ENCODE results near the gene WDR18. TPM values are rescaled to one million over a fixed set of nuclear protein-coding genes. Genes with fewer than 3 reads are reported as not detected.
"Not testable (repeated sequence)": the region's sequence is repeated elsewhere in the genome, so short reads cannot be mapped to it uniquely, and the experiment has no call there.

The WDR18 gene
- total and polyA plus RNA-seq, 2 donors from 2014 or later: 40.3 to 77.2 TPM

- Histone ChIP-seq H3K36me3 (ENCODE audit: control insufficient read depth in 2 of 3, insufficient read depth in 3 of 3, low read length in 3 of 3) (no peaks in the 10 kb centered on the region), H3K4me1 (ENCODE audit: control insufficient read depth in 2 of 3, insufficient read depth in 2 of 3, low read depth in 1 of 3, low read length in 3 of 3) (peaks cover 0 to 46% (median 8%) of the 10 kb centered on the region in 3 donors), H3K27me3 (ENCODE audit: control insufficient read depth, insufficient read depth, low read length) (no peaks in the 10 kb centered on the region), H3K27ac (ENCODE audit: low read depth in 2 of 2, low read length in 2 of 2) (peak overlapping the region; percentile 51 to 98), H3K9ac (ENCODE audit: low read length in 3 of 3) (peak overlapping the region; percentile 36 to 84 (median 78)), H3K9me3 (ENCODE audit: control insufficient read depth in 2 of 3, insufficient read depth in 1 of 3, low read length in 3 of 3) (no peaks in the 10 kb centered on the region), H3K4me3 (ENCODE audit: low read length in 3 of 3) (peak overlapping the region; percentile 64 to 84 (median 80))
- intact Hi-C loops (cut with DNase I): no loop called here
- FAIRE-seq (no peak), DNase-seq (peak in 2 of 5 donors; percentile 90 to 91)
- TF ChIP-seq CTCF (IDR thresholded peaks at IDR 0.05; ENCODE audit: borderline replicate concordance, extremely low read depth, insufficient read depth): no peak
These were observed 36.1 kb downstream of the WDR18 start for GRCh38 chr19:1019980-1020867.

GRCh38 chr19:1020868-1021425 lies 36.8 kb downstream of the WDR18 start, which contains the start of gene TMEM259:
TMEM259 (minus strand) TSS chr19:1021123; CDS start chr19:1020996, 127 bp downstream.
- intact Hi-C loops (cut with DNase I): no loop called here
- FAIRE-seq: no peak
- H3K4me1 ChIP-seq (ENCODE audit: control insufficient read depth in 2 of 3, insufficient read depth in 2 of 3, low read depth in 1 of 3, low read length in 3 of 3): peaks cover 0 to 39% (median 8%) of the 10 kb centered on the region in 3 donors

DNA sequence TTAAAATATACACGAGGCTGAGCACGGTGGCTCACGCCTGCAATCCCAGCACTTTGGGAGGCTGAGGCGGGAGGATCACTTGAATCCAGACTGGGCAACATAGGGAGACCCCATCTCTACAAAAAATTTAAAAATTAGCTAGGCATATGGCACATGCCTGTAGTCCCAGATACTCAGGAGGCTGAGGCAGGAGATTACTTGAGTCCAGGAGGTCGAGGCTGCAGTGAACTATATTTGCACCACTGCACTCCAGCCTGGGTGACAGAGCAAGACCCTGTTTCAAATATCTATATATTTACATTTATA lies 39.7 kb downstream of the WDR18 start:
- FAIRE-seq; H3K9me3 ChIP-seq (ENCODE audit: control insufficient read depth in 2 of 3, insufficient read depth in 1 of 3, low read length in 3 of 3); H3K36me3 ChIP-seq (ENCODE audit: control insufficient read depth in 2 of 3, insufficient read depth in 3 of 3, low read length in 3 of 3); H3K27ac ChIP-seq (ENCODE audit: low read depth in 2 of 2, low read length in 2 of 2); H3K4me3 ChIP-seq (ENCODE audit: low read length in 3 of 3); H3K27me3 ChIP-seq (ENCODE audit: control insufficient read depth, insufficient read depth, low read length); H3K9ac ChIP-seq (ENCODE audit: low read length in 3 of 3); intact Hi-C loops (cut with DNase I); DNase-seq: not testable (repeated sequence)
- peaks cover 0 to 20% (median 8%) of the 10 kb centered on the region in 3 donors for H3K4me1 ChIP-seq (ENCODE audit: control insufficient read depth in 2 of 3, insufficient read depth in 2 of 3, low read depth in 1 of 3, low read length in 3 of 3)

More at GRCh38 chr19:1020868-1021425, 36.8 kb downstream of the WDR18 start, which contains the start of gene TMEM259:
- H3K9ac ChIP-seq (ENCODE audit: low read length in 3 of 3): peak within 1 kb of the TSS; percentile 56 to 84 (median 78)
- TF ChIP-seq CTCF (IDR thresholded peaks at IDR 0.05; ENCODE audit: borderline replicate concordance, extremely low read depth, insufficient read depth): no peak
- peak within 1 kb of the TSS; percentile 91 to 98 for H3K27ac ChIP-seq (ENCODE audit: low read depth in 2 of 2, low read length in 2 of 2)
- no peaks in the 10 kb centered on the region for H3K36me3 ChIP-seq (ENCODE audit: control insufficient read depth in 2 of 3, insufficient read depth in 3 of 3, low read length in 3 of 3)
- no peaks in the 10 kb centered on the region for H3K27me3 ChIP-seq (ENCODE audit: control insufficient read depth, insufficient read depth, low read length)
- no peaks in the 10 kb centered on the region for H3K9me3 ChIP-seq (ENCODE audit: control insufficient read depth in 2 of 3, insufficient read depth in 1 of 3, low read length in 3 of 3)
- peak within 1 kb of the TSS; percentile 80 to 84 (median 82) for H3K4me3 ChIP-seq (ENCODE audit: low read length in 3 of 3)
- peak; percentile 97 to 99 (median 99) for DNase-seq

- H3K27me3 ChIP-seq (ENCODE audit: control insufficient read depth, insufficient read depth, low read length); H3K9ac ChIP-seq (ENCODE audit: low read length in 3 of 3); intact Hi-C loops (cut with DNase I); H3K4me3 ChIP-seq (ENCODE audit: low read length in 3 of 3); DNase-seq; FAIRE-seq; H3K27ac ChIP-seq (ENCODE audit: low read depth in 2 of 2, low read length in 2 of 2); H3K36me3 ChIP-seq (ENCODE audit: control insufficient read depth in 2 of 3, insufficient read depth in 3 of 3, low read length in 3 of 3); H3K9me3 ChIP-seq (ENCODE audit: control insufficient read depth in 2 of 3, insufficient read depth in 1 of 3, low read length in 3 of 3): not testable (repeated sequence)
- peaks cover 0 to 10% (median 0%) of the 10 kb centered on the region in 3 donors for H3K4me1 ChIP-seq (ENCODE audit: control insufficient read depth in 2 of 3, insufficient read depth in 2 of 3, low read depth in 1 of 3, low read length in 3 of 3)
These were observed 40.9 kb downstream of the WDR18 start for GRCh38 chr19:1025080-1025479.
